GM12892 (cell line): ENCODE results near the gene PASK.

Experiments
- DNase-seq: peaks from one replicate; pipeline ENCODE4 v3.0.0; 2011; ENCODE audit not compliant: insufficient read length
- FAIRE-seq: peaks from 2 replicates; lab custom pipeline; 2011; peaks lifted over from hg19 to GRCh38; lab: Jason Lieb, UNC
- POLR2A ChIP-seq: IDR thresholded peaks from 2 replicates; pipeline ENCODE4 v1.6.1; 2011; ENCODE audit warnings: low read depth, low read length, control low read depth
- POLR2AphosphoS5 ChIP-seq: IDR thresholded peaks from 2 replicates; pipeline ENCODE4 v1.6.1; 2011; ENCODE audit warnings: low read depth, low read length, control low read depth
- TAF1 ChIP-seq: IDR thresholded peaks from 2 replicates; pipeline ENCODE4 v1.6.1; 2011; ENCODE audit warnings: low read depth, mild to moderate bottlenecking, control low read depth, low read length, borderline replicate concordance

The PASK gene

DNA sequence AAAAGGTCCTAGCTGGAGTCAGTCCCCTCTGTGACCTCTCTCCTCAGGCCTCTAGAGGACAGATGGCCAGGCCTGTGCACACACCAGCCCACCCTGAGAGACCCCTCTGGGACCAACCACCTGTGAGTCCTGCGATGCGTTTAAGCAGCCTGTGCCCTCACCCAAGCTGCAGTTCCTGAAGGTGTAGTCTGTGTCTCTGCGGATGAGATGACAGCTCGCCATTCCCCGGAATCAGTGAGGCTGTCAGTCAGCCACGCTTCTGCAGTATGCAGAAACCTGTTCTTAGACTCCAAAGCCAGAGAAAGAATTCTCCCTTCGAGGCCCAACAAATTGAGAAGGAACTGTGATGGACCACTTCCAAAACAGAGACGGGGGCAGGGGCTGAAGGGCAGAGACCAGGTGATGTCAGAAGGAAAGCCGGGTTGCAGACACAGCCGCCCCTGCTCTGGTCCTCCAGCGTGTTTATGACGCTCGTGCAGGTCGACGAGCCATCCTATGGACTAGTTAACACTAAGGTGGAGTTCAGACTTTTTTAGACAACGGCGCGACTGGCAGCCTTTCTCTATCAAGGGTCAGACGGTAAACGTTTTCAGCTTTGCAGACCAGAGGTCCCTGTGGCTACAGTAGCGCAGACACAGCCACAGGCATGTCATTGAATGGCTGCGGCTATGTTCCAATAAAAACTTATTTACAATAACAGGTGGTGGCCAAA is 57.4 kb downstream of the PASK start:
- TF ChIP-seq TAF1 (no peak), POLR2AphosphoS5 (0 out of 2 replicates have a peak, but pooled peaks have one; percentile 23)
- DNase-seq (no peak), FAIRE-seq (no peak)

DNA sequence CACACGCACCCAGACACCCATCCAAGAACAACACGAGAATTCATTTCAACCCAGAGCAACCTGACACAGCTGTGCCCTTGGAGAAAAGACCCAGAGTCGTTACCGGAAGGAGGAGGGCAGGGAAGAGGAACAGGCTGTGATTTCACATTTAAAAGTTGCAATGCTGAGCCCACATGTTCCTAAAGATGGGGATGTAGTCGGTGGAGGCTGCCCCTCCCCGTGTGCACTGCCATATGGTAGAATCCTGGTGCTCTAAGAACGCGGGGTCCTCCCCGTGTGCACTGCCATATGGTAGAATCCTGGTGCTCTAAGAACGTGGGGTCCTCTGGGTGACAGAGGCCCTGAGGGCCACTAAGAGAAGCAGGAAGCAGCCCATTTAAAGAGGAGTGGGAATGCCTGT is 58.1 kb downstream of the PASK start:
- no peak for DNase-seq
- TF ChIP-seq POLR2A (no peak), TAF1 (no peak), POLR2AphosphoS5 (no peak)
- FAIRE-seq, result no peak

DNA sequence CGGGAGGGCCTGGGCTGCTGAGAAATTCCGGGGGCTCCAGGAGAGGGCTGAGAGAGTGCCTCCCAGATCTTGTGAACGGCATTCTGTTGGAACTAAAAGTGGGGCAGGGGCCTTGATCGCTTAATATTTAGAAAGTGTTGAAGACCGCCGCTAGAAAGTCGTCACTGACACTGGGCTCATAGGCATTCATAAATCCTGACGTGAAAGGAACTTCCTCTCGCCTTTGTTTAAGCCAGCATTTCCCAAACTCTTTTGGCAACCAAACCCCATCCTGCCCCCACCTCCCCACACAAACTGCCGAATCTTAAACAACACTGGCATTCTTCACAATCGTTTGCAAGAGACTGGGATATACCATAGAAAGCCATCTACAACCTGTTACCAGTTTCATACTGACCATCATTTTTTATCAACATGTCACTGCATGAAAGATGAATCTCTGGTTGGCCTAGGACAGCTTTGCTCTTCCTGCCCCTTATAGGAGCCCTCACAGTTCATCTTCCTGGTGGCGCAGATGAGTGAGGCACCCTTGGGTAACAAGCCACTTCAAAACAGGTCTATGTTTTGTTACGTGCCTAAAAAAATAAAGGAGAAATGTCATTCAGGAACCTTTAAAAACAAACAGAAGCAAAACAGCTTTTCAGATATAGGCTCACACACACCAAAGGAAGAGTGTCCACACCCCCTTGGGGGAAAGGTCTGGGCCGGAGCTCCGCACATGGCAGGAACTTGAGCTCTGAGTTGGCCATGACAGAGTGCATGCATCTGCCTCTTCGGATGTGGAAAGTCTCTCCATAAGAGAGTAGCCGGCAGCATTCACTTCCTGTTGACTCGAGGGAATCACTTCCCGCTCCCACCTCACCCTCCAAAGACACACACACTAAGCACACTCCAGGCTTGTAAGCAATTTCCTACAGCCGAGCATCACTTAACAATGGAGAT is 60.2 kb downstream of the PASK start:
- TF ChIP-seq POLR2A (no peak; the same call in 1 of the 2 replicates), TAF1 (no peak), POLR2AphosphoS5 (no peak)
- DNase-seq (no peak), FAIRE-seq (peak; percentile 53)

DNA sequence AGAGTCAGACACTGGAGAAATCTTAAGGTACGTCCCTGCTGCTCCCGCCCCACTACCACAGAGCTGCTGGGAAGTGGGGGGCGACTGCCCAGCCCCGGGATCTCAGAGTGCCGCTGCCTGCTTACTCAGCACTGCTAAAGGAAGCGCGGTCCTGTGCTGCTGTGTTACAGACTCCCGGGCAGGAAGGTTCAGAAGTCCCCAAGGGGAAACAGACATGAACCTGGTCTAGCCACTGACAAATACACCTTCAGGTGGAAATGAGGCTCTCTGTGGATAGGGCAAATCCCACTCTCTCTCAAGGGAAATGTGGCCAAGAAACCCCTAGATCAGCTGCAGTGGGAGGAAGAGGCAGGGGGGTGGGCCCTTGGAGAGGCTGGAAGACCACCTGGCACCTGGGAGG is 60.9 kb downstream of the PASK start:
- TF ChIP-seq TAF1, result no peak
- no peak for TF ChIP-seq POLR2A
- TF ChIP-seq POLR2AphosphoS5, result no peak
- FAIRE-seq, result no peak
- no peak for DNase-seq

DNA sequence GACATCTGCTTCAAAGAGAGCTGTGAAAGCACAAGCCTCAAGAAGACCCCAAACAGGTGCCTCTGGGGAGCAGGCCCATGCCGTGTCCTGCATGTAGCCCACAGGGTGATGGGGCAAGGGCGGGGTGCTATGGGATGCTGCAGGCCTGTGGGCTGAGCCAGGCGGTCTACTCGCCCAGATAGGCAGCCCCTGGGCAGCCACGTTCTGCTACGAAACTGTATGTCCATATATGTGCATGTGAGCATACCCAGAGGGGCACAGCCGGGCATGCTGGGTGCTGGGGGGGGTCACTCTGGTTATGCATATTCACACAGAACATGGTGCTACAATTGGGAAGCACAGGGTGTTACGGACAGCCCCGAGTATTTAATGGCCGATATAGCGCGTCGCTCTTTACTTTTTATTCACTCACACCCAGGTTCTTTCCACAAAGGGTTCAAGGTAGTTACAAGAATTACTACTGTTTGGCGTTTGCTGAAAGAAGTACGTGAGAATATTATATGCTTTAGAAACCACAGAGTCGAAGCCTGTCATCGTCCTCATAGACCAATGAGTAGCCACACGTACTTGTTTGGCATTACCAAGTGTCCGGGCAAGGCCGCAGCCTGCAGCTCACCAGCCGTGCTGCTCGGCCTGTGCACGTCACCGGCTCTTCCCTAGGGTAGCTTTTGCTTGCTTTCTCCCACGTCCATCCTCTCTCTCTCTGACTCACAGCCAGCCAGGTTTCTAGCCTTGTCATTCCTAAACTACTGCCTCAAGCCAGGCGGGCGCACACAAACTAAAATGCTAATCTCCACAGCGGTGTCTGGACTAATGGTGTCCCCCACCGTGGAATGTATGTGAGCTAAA is 61.6 kb downstream of the PASK start:
- DNase-seq, result no peak
- TF ChIP-seq TAF1, result no peak
- no peak for TF ChIP-seq POLR2AphosphoS5
- no peak for TF ChIP-seq POLR2A
- peak; percentile 96 for FAIRE-seq

- DNase-seq (no peak), FAIRE-seq (no peak)
- TF ChIP-seq POLR2AphosphoS5 (no peak), POLR2A (no peak), TAF1 (no peak)
These were observed 64.3 kb downstream of the PASK start for GRCh38 chr2:241084856-241085444.

DNA sequence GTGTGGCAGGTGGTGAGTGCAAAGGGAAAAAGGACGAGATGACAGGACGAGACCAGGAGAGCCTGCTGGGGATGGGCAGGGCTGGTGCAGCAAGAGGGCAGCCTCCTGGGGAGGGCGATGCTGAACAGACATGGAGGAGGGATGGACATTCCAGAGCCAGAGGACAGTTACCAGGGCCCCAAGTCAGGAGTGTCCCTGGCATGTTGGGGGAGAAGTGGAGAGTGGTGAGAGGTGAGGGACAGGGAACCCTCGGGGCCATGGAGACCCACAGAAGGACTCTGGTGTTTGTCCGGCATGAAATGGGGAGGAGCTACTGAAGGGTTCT is 66.2 kb downstream of the PASK start:
- DNase-seq (no peak), FAIRE-seq (no peak)
- 0 out of 2 replicates have a peak, but pooled peaks have one; percentile 6 for TF ChIP-seq POLR2A
- no peak for TF ChIP-seq TAF1
- no peak for TF ChIP-seq POLR2AphosphoS5

DNA sequence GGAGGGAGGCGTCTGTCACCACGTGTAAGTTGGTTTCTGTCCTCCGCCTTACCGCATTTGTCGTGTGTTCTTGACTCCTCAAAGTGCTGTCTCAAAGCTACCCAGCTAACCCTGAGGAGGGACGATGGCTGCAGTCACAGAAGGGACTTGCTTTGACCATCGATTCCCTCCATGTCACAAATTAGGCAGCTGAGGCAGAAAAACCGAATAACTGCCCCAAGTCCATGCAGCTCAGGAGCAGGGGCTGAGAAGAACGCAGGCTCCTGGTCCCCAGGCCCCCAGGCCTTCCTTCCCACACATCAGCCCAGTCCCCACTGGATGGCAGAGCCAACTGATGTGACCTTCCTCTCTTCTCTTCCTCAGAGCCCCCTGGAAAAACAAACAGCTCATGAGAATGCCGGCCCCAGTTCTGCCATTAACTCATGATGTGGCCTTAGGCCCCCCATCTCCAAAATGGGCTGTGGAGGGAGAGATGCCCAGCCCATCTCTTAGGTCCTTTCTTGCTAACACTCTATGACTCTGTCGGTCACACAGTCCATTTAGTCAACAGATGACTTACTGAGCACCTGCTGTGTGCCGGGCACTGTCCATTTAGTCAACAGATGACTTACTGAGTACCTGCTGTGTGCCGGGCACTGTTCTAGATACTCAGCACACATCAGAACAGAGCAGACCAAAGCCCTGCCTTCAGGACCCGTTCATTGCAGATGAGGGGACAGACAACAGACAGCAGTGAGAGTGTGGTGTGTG is 66.8 kb downstream of the PASK start:
- TF ChIP-seq POLR2A (no peak), POLR2AphosphoS5 (no peak)
- DNase-seq (no peak), FAIRE-seq (no peak)

DNA sequence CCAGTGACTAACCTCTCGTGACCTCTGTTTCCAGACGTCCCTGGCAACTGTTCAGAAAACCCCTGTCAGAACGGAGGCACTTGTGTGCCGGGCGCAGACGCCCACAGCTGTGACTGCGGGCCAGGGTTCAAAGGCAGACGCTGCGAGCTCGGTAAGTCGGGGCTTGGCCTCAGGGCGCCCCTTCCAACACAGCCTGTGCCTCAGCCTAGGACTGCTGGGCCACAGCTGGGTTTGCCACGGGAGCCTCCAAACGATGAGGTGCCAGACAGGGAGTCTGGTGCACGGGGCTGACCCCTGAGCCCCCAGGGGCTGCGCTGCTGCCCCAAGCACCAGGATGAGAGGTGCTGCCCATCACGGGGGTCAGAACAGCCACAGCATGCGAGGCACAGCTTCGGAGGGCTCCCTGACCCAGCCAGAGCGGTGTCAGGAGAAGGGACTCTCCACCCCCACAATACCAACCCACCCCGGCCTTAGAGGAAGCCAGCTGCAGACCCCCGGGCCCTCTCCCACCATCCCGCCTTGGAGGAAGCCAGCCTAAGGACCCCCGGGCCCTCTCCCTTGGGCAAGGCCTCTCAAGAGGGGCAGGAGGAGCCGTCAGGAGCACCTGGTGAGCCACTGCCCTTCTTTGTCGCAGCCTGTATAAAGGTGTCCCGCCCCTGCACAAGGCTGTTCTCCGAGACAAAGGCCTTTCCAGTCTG is 67.5 kb downstream of the PASK start:
- FAIRE-seq (no peak), DNase-seq (no peak)
- TF ChIP-seq POLR2A (no peak), POLR2AphosphoS5 (no peak), TAF1 (no peak)

DNA sequence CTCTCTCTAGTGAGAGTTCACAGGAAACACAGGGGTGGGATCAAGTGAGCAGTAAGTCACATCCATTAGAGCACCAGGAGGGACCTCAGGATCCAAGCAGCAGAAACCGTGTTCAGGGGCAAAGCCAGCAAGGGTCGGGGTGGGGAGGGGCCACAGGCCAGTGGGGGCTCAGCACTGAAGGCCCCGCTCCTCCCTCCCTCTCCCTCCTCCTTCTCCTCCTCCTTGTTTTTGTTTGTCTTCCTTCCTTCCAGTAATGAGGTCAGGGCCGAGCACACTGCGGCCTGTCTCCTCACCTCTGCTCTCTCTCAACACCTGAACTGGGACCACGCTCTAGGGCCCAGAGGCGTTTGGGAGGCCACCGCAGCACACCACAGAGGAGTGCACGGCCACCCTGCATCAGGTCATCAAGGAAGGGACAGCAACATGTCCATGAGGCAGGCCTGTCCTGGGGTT is 68.1 kb downstream of the PASK start:
- DNase-seq (no peak), FAIRE-seq (no peak)
- TF ChIP-seq POLR2AphosphoS5 (no peak), POLR2A (no peak), TAF1 (no peak)
